HepG2 (cell line): Measurements from ENCODE around the gene MECR. TPM values are rescaled to one million over a fixed set of nuclear protein-coding genes. Genes with fewer than 3 reads are reported as not detected.

Source experiments
- MAZ ChIP-seq, 2 experiments: sonication (generic) in 1 of 2; formaldehyde crosslinking in 1 of 2; IDR thresholded peaks; 2 replicates each; pipeline versions ENCODE4 v1.5.0 to v1.6.1; 2012 to 2020; ENCODE audit warnings: low read depth in 2 of 2, mild to moderate bottlenecking in 2 of 2, borderline replicate concordance in 1 of 2, improper control_type of control experiment in 1 of 2, low read length in 1 of 2, missing genetic modification reagents in 1 of 2, moderate library complexity in 1 of 2
- MLX ChIP-seq: IDR thresholded peaks from 2 replicates; pipeline ENCODE4 v1.6.1; 2016
- PATZ1 ChIP-seq: sonication (generic); formaldehyde crosslinking; IDR thresholded peaks from 2 replicates; pipeline ENCODE4 v1.4.0; 2020; ENCODE audit warnings: missing genetic modification reagents
- PRDM10 ChIP-seq: sonication (generic); formaldehyde crosslinking; IDR thresholded peaks from 2 replicates; pipeline ENCODE4 v1.4.0; 2020; ENCODE audit warnings: low read depth, missing genetic modification reagents
- REXO4 ChIP-seq: sonication (generic); formaldehyde crosslinking; IDR thresholded peaks from 2 replicates; pipeline ENCODE4 v1.8.0; 2022; ENCODE audit warnings: missing genetic modification reagents, mild to moderate bottlenecking, borderline replicate concordance
- ZBTB40 ChIP-seq, 2 experiments: fragments of 450-650 bp in 1 of 2; sonication (generic) in 1 of 2; formaldehyde crosslinking in 1 of 2; IDR thresholded peaks; 2 replicates each; pipeline versions ENCODE4 v1.6.1 to v1.8.0; 2016 to 2022; ENCODE audit warnings: antibody characterized with exemption in 1 of 2, mild to moderate bottlenecking in 1 of 2, missing genetic modification reagents in 1 of 2
- ZNF639 ChIP-seq: conservative IDR thresholded peaks from 2 replicates; pipeline ENCODE4 v1.6.1; 2018; ENCODE audit warnings: missing genetic modification reagents
- ZNF674 ChIP-seq: sonication (generic); formaldehyde crosslinking; IDR thresholded peaks from 2 replicates; pipeline ENCODE4 v1.5.0; 2020; ENCODE audit warnings: low read depth, mild to moderate bottlenecking, missing genetic modification reagents
- polyA plus RNA-seq, 8 experiments: library from polyadenylated mRNA; depleted of rRNA in 3 of 8; stranded (reverse) in 7 of 8; unstranded in 1 of 8; fragments of >200 nt; fragmentation: Illumina TruSeq in 4 of 8; extraction: Trizol in 4 of 8; gene quantifications; 2 replicates each; pipeline versions ENCODE4 v1.2.1 to v1.2.3, GENCODE V29; 2011 to 2016; ENCODE audit warnings: low read depth in 4 of 8, missing spikeins in 1 of 8, mixed read lengths in 1 of 8; ENCODE audit not compliant: insufficient read depth in 1 of 8
- total RNA-seq, 5 experiments: library from RNA; depleted of rRNA; stranded (reverse); fragments of >200 nt; fragmentation: Illumina TruSeq; extraction: Trizol; gene quantifications; 2 replicates each; pipeline ENCODE4 v1.2.3, GENCODE V29; 2016; ENCODE audit warnings: low read depth in 1 of 5

MECR gene
- total and polyA plus RNA-seq, 2 of the 13 experiments (the other 11 are each of a cell fraction or from before 2014, with no cell fraction given) = 18.8 to 24.9 TPM

GRCh38 chr1:29271724-29272123, 41.0 kb upstream of the MECR start (continued):
- TF ChIP-seq MLX = no peak
- TF ChIP-seq MAZ (IDR thresholded peaks at IDR 0.05; ENCODE audit: borderline replicate concordance, low read depth, low read length) = peak; percentile 97
- no peak for TF ChIP-seq MAZ (CRISPR knock-in tag; IDR thresholded peaks at IDR 0.05; ENCODE audit: low read depth)
- no peak for TF ChIP-seq ZBTB40 (IDR thresholded peaks at IDR 0.05)
- TF ChIP-seq ZBTB40 (CRISPR knock-in tag; IDR thresholded peaks at IDR 0.05) = no peak
- no peak for TF ChIP-seq REXO4 (CRISPR knock-in tag)
- no peak for TF ChIP-seq PRDM10 (CRISPR knock-in tag)
- 0 out of 2 replicates have a peak, but pooled peaks have one; percentile 19 for TF ChIP-seq PATZ1 (CRISPR knock-in tag)
- TF ChIP-seq ZNF674 (CRISPR knock-in tag) = no peak
- no peak for TF ChIP-seq ZNF639 (CRISPR knock-in tag)
